Right atrium auricular region (tissue), 2 donors: Measurements from ENCODE around the gene ZG16B. TPM values are rescaled to one million over a fixed set of nuclear protein-coding genes. Genes with fewer than 3 reads are reported as not detected.

ENCODE experiments used
- DNase-seq: peaks from one replicate; pipeline ENCODE4 v3.0.0-alpha.2; 2019; ENCODE audit warnings: low spot score
- H3K27ac ChIP-seq, 2 donors: fragments of 200-600 bp; sonication (generic); 1 replicate in 1 of 2; 2 replicates in 1 of 2; pipeline ENCODE4 v1.5.1; 2016 to 2019
- H3K27me3 ChIP-seq, 2 donors: fragments of 200-600 bp; sonication (generic); one replicate each; pipeline versions ENCODE4 v1.5.1 to v1.6.0; 2017 to 2019
- H3K36me3 ChIP-seq: fragments of 200-600 bp; sonication (generic); one replicate; pipeline ENCODE4 v1.5.1; 2016
- H3K4me1 ChIP-seq, 2 donors: fragments of 200-600 bp; sonication (generic); one replicate each; pipeline versions ENCODE4 v1.5.1 to v1.6.0; 2017 to 2019
- H3K4me3 ChIP-seq, 2 donors: fragments of 200-600 bp; sonication (generic); 1 replicate in 1 of 2; 2 replicates in 1 of 2; pipeline ENCODE4 v1.5.1; 2017 to 2019; ENCODE audit warnings: mild to moderate bottlenecking in 1 of 2, moderate library complexity in 1 of 2
- H3K9me3 ChIP-seq, 2 donors: fragments of 200-600 bp; sonication (generic); one replicate each; pipeline ENCODE4 v1.5.1; 2019
- total RNA-seq, 2 donors: library from RNA; depleted of rRNA; stranded (reverse); fragments of >200 nt; gene quantifications; one replicate each; pipeline ENCODE4 v1.1.0, GENCODE V29; 2016
- TF ChIP-seq, protein P1 (sequence below), 2 donors: fragments of 200-600 bp; sonication (generic); IDR thresholded peaks; one replicate each; pipeline ENCODE4 v1.5.1; 2019; ENCODE audit warnings: antibody characterized with exemption in 2 of 2

ZG16B gene
- total RNA-seq, 2 donors from 2014 or later = 0.79 TPM; not detected in 1

DNA sequence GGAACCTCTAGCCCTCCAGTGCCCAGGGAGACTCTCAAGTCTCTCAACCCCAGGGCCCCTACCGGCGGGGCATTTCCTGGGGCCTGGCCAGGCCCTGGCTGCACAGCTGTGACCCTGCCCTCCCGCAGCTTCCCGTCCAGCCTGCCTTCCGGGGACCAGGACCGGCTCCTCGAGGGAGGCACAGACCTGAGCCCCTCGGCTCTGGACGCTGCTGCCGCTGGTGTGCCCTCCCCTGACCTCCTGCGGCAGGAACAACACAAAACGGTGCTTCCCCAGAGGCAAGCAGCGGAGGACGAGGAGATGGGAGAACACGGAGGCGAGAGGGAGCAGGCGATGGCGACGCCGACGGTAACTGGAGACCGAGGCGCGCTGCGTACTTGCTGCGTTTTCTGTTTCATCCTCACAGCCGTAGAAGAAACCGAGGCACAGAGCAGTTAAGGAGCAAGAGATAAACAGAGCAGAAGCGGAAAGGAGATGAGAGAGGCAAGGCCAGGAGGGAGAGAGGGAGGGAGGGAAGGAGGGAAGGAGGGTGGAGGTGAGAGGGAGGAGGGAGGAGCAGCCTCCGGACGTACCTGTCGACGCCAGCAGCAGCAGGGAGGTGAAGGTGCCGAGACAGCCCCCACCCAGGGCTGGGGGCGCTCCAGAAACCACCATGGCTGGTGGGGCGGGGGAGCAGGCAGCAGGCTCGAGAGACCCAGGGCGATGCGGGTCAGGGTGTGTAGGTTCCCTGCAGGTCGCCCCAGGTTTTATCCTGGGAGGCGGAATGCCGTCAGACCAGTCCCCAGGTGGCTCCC is 27.5 kb downstream of the ZG16B start, which contains the start of gene PRSS22:
Gene PRSS22, minus strand, starts transcription at position 720 of the 794 bp plus-strand sequence. Its CDS starts 66 bp downstream, at position 654.
- Histone ChIP-seq H3K9me3 (peaks cover 0 to 16% of the 10 kb centered on the region in 2 donors), H3K27me3 (peaks cover 0 to 12% of the 10 kb centered on the region in 2 donors), H3K4me1 (peaks cover 0 to 9% of the 10 kb centered on the region in 2 donors), H3K36me3 (no peaks in the 10 kb centered on the region), H3K27ac (no peak within 1 kb of the TSS), H3K4me3 (no peak within 1 kb of the TSS)
- no peak for DNase-seq
- TF ChIP-seq, protein P1, sequence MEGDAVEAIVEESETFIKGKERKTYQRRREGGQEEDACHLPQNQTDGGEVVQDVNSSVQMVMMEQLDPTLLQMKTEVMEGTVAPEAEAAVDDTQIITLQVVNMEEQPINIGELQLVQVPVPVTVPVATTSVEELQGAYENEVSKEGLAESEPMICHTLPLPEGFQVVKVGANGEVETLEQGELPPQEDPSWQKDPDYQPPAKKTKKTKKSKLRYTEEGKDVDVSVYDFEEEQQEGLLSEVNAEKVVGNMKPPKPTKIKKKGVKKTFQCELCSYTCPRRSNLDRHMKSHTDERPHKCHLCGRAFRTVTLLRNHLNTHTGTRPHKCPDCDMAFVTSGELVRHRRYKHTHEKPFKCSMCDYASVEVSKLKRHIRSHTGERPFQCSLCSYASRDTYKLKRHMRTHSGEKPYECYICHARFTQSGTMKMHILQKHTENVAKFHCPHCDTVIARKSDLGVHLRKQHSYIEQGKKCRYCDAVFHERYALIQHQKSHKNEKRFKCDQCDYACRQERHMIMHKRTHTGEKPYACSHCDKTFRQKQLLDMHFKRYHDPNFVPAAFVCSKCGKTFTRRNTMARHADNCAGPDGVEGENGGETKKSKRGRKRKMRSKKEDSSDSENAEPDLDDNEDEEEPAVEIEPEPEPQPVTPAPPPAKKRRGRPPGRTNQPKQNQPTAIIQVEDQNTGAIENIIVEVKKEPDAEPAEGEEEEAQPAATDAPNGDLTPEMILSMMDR (IDR thresholded peaks at IDR 0.05) = no peak

DNA sequence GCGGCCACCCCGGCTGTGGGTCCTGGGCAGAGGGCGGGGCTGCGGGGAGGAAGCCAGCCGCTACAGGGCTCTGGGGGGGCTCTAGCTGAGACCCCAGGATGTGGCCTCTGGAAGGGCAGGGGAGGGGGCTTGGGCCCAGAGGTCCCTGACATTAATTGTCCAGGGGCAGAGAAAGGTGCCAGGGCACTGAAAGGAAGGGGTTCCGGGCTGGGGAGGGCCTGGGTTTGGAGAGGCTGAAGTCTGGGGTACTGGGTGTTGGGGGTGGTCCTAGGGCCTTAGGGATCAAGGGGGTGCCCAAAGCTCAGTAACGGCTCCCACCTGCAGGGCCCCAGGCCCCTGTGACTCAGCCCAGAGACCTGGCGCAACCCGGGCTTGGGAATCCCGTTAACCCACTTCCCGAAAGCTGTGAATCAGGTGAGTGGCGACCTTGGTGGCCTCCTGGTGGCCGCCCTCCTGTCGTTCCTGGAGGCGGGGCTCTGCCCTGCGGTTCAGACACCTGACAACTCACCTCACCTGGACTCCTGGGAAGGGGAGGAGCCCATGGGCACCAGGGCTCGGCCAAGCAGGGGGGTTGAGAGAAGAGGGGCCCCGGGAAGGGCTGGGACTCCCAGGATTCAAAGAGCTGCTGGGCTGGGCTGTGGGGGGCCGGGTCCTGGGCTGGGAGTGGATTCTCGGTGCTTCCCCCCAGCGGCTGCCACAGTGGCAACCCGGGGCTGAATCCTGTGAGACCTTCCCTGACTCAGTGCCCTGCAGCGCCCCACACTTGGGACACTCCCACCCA is 28.3 kb downstream of the ZG16B start:
- no peaks in the 10 kb centered on the region for H3K36me3 ChIP-seq
- H3K4me1 ChIP-seq = peaks cover 0 to 9% of the 10 kb centered on the region in 2 donors
- TF ChIP-seq, protein P1 (IDR thresholded peaks at IDR 0.05) = no peak
- H3K27ac ChIP-seq = no peak overlapping the region
- H3K27me3 ChIP-seq = peaks cover 0 to 12% of the 10 kb centered on the region in 2 donors
- no peak overlapping the region for H3K4me3 ChIP-seq
- peaks cover 0 to 16% of the 10 kb centered on the region in 2 donors for H3K9me3 ChIP-seq
- no peak for DNase-seq

DNA sequence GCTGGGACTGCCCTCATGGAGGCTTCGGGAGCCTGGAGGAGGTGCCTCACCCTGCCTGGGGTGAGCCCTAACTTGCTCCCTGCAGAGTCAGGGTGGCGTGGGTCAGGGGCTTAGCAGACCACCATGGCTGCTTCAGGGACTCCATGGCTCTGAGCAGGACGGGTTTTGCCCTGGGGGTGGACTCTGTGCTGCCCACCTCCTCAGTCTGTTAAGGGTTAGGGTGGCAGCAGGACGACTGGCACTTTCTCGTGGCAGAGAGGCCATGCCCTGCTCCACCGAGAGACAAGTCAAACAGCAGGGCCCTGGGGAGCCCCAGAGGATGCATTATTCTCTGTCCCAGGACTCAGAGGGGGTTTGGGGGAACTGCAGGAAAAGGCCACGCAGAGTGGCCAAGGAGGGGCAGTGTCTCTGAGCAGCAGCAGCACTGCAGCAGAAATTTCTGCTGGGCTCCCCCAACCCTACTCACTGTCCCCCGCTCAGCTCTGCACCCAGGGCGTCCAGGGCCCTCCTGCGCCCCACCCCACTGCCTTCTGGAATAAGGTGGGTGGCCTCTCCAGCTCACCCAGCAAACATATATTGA is 29.7 kb downstream of the ZG16B start:
- DNase-seq = no peak
- H3K4me1 ChIP-seq = peaks cover 0 to 9% of the 10 kb centered on the region in 2 donors
- H3K9me3 ChIP-seq = peaks cover 0 to 6% of the 10 kb centered on the region in 2 donors
- TF ChIP-seq, protein P1 (IDR thresholded peaks at IDR 0.05) = no peak
- no peak overlapping the region for H3K27ac ChIP-seq
- no peaks in the 10 kb centered on the region for H3K36me3 ChIP-seq
- H3K4me3 ChIP-seq = no peak overlapping the region
- H3K27me3 ChIP-seq = peaks cover 0 to 12% of the 10 kb centered on the region in 2 donors

DNA sequence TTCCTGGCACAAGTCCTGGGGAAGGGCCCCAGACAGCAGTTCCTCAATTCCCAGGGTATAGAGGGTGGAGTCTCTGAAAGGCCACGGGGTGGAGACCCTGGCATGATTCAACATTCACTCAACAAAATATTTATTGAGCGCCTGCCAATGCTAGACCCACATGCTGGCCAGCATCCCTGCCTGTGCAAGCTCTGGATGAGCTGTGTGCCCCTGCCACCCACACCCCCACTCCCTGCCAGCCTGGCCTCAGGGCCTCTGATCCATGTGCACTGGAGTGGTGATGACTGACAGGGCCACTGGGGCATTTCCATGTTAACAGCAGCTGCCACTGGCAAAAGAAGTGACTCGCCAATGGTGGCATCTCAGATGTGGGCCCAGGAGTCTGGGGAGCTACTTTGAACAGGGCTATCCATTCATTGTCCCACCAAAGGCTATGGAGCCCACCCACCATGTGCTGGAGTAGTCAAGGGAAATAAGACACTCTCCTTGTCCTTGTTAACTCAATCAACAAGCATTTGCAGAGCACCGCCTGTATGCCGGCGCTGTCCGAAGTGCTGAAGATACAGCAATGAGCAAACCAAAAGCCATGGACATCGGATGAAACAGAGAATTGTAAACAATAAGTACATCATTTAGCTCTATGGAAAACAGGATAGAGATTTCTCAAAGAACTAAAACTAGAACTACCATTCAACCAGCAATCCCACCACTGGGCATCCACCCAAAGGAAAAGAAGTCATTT is 30.9 kb downstream of the ZG16B start:
- DNase-seq = no peak
- TF ChIP-seq, protein P1 (IDR thresholded peaks at IDR 0.05) = no peak
- Histone ChIP-seq H3K27me3 (peaks cover 0 to 12% of the 10 kb centered on the region in 2 donors), H3K27ac (no peak overlapping the region), H3K4me3 (no peak overlapping the region), H3K9me3 (peaks cover 0 to 4% of the 10 kb centered on the region in 2 donors), H3K4me1 (peaks cover 0 to 9% of the 10 kb centered on the region in 2 donors), H3K36me3 (no peaks in the 10 kb centered on the region)

DNA sequence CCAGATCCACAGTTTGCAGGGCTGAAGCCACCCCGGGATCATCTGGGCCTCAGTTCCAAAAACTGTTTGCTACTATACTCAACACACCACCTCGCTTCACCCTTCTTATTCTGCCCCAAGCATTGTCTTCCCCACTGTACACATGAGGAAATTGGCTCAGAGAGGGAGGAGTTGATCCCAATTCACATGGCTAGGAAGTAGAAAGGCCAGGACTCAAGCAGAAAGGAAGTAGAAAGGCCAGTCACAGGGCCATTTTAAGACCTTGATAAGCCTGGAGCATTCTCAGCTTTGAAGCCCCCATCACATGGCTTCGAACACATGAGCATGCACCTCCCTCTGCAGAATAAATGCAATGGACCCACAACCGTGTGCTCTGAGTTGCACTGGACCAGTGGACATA is 35.5 kb downstream of the ZG16B start:
- H3K9me3 ChIP-seq = peaks cover 0 to 4% of the 10 kb centered on the region in 2 donors
- no peaks in the 10 kb centered on the region for H3K27me3 ChIP-seq
- H3K4me3 ChIP-seq = no peak overlapping the region
- no peak for DNase-seq
- H3K36me3 ChIP-seq = no peaks in the 10 kb centered on the region
- H3K27ac ChIP-seq = no peak overlapping the region
- H3K4me1 ChIP-seq = peaks cover 0 to 9% of the 10 kb centered on the region in 2 donors
- TF ChIP-seq, protein P1 (IDR thresholded peaks at IDR 0.05) = no peak
